Erythroblast (primary cell): Measurements from ENCODE around the gene GNAZ.

Source experiments
- GATA1 ChIP-seq: IDR thresholded peaks from 2 replicates; pipeline ENCODE4 v1.6.1; 2011; ENCODE audit warnings: low read depth, mild to moderate bottlenecking, control low read depth, low read length, moderate library complexity
- POLR2A ChIP-seq: IDR thresholded peaks from 2 replicates; pipeline ENCODE4 v1.6.1; 2011; ENCODE audit warnings: mild to moderate bottlenecking, low read length

DNA sequence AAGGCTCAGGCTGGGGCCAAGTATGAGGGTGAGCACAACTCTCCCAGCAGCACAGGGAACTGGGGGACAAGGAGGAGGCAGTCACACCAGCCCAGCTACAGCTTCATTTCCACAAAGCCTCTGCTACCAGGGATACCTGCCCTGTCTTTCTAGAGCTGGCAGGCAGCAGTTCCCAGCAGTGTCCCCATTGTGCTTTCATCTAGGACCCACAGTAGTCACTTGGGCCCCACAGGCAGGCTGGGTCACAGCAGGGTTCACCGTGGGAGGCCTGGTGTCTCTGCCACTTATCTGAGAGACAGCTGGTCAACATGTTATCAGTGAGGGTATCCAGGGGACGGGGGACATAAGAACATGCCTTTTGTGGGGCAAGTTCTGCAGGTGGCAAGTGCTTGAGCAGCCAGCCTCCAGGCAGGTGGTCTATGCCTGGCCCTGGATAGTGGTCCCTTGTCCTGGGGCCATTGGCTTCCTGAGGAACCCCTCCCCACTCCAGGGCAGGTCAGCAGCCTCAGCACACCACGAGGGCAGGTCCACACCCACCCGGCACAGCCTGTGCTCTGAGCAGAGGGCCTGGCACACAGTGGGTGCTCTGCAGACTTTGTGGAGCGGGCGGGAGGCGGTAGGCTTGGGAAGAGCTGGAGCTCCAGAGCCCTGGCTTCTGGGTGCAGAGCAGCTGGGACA, 29.9 kb downstream of the GNAZ start:
- TF ChIP-seq POLR2A: no peak
- no peak for TF ChIP-seq GATA1
